Psoas muscle (tissue), 8 donors: ENCODE data around the gene CBFB. TPM values are rescaled to one million over a fixed set of nuclear protein-coding genes. Genes with fewer than 3 reads are reported as not detected.

Experiments
- ATAC-seq, 4 donors: fragments of 200-7000 bp; cut with Tn5 transposase; one replicate each; pipeline ENCODE4 v1.9.1; 2020; ENCODE audit warnings: moderate library complexity in 3 of 4, mild to moderate bottlenecking in 2 of 4
- DNase-seq, 2 donors: peaks; one replicate each; pipeline ENCODE4 v3.0.0-alpha.2; 2020
- H3K27ac ChIP-seq: fragments of 200-600 bp; one replicate; pipeline ENCODE4 v1.8.0; 2022
- H3K27me3 ChIP-seq, 3 donors: fragments of 200-600 bp in 1 of 3; one replicate each; pipeline versions ENCODE4 v1.6.1 to v1.8.0; 2013 to 2022; ENCODE audit warnings: low read length in 2 of 3, mild to moderate bottlenecking in 2 of 3, moderate library complexity in 1 of 3; ENCODE audit not compliant: insufficient read depth in 3 of 3
- H3K36me3 ChIP-seq, 2 donors: fragments of 200-600 bp in 1 of 2; one replicate each; pipeline versions ENCODE4 v1.6.1 to v1.8.0; 2013 to 2022; ENCODE audit warnings: low read depth in 1 of 2, mild to moderate bottlenecking in 1 of 2, moderate library complexity in 1 of 2; ENCODE audit not compliant: insufficient read depth in 1 of 2
- H3K4me1 ChIP-seq: fragments of 200-600 bp; one replicate; pipeline ENCODE4 v1.8.0; 2022
- H3K4me3 ChIP-seq: fragments of 200-600 bp; one replicate; pipeline ENCODE4 v1.8.0; 2022; ENCODE audit warnings: mild to moderate bottlenecking
- H3K9me3 ChIP-seq: fragments of 200-600 bp; one replicate; pipeline ENCODE4 v1.8.0; 2022
- WGBS, 3 donors: extraction: QIAGEN DNeasy Blood & Tissue Kit; methylation state at CpG; one replicate each; pipeline versions ENCODE4 v1.1.6 to v1.1.7; 2013; 5-methylcytosine and 5-hydroxymethylcytosine counted together
- intact Hi-C, 2 donors: fragments of 100-400 bp; cut with DNase I; formaldehyde crosslinking; loops; one replicate each; pipeline versions ENCODE4 v1.11.0 to v1.14.2; 2022
- polyA plus RNA-seq, 3 donors: library from polyadenylated mRNA; stranded (reverse); fragments of 200-250 nt; gene quantifications; one replicate each; pipeline ENCODE4 v1.2.3, GENCODE V29; 2013
- total RNA-seq, 4 donors: library from RNA; stranded (reverse); fragmentation: NEBNext Ultra II Directional in 2 of 4; extraction: Animal tissue kit (Norgen Biotek cat#: 25700) in 2 of 4; gene quantifications; one replicate each; pipeline versions ENCODE4 v1.2.1 to v1.2.4, GENCODE V29; 2021 to 2023
- TF ChIP-seq, protein P1 (sequence below): fragments of 200-600 bp; IDR thresholded peaks from one replicate; pipeline ENCODE4 v1.8.0; 2022; ENCODE audit warnings: antibody characterized with exemption
- donor health status: healthy with polysubstance abuse.
- donor health status: DM: no; HTN: no; CAD: no; lungs with moderate emphysema.
- donor health status: Bipolar disorder and iron deficiency.
- donor health status: healthy.
- donor health status: DM: yes; HTN: yes; CAD: no.
- donor health status: DM: no; HTN: no; CAD: no.
- donor health status: DM: no; HTN: no; CAD: no.
- donor health status: DM: yes; HTN: yes; CAD: no.

CBFB gene
- total and polyA plus RNA-seq, 7 donors, result 24.3 to 66.1 (median 51.4) TPM

GRCh38 chr16:67023689-67024088, 5.3 kb upstream of the CBFB start:
- ATAC-seq (no peak), DNase-seq (no peak)
- no peaks in the 10 kb centered on the region for H3K27me3 ChIP-seq
- H3K27ac ChIP-seq, result no peak overlapping the region
- H3K4me3 ChIP-seq, result no peak overlapping the region
- intact Hi-C loops, result no loop called here
- peaks cover 5% of the 10 kb centered on the region for H3K4me1 ChIP-seq
- 88 to 96% (median 96%) methylated on average over 1 of the region's 1 CpG for WGBS, 3 donors
- H3K9me3 ChIP-seq, result no peaks in the 10 kb centered on the region
- H3K36me3 ChIP-seq, result no peaks in the 10 kb centered on the region
- TF ChIP-seq, protein P1, sequence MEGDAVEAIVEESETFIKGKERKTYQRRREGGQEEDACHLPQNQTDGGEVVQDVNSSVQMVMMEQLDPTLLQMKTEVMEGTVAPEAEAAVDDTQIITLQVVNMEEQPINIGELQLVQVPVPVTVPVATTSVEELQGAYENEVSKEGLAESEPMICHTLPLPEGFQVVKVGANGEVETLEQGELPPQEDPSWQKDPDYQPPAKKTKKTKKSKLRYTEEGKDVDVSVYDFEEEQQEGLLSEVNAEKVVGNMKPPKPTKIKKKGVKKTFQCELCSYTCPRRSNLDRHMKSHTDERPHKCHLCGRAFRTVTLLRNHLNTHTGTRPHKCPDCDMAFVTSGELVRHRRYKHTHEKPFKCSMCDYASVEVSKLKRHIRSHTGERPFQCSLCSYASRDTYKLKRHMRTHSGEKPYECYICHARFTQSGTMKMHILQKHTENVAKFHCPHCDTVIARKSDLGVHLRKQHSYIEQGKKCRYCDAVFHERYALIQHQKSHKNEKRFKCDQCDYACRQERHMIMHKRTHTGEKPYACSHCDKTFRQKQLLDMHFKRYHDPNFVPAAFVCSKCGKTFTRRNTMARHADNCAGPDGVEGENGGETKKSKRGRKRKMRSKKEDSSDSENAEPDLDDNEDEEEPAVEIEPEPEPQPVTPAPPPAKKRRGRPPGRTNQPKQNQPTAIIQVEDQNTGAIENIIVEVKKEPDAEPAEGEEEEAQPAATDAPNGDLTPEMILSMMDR, result no peak

- WGBS, 3 donors, result 60 to 70% (median 61%) methylated on average over 4 of the region's 4 CpGs
- no peaks in the 10 kb centered on the region for H3K9me3 ChIP-seq
Measured at GRCh38 chr16:67024384-67025209, 4.4 kb upstream of the CBFB start.

DNA sequence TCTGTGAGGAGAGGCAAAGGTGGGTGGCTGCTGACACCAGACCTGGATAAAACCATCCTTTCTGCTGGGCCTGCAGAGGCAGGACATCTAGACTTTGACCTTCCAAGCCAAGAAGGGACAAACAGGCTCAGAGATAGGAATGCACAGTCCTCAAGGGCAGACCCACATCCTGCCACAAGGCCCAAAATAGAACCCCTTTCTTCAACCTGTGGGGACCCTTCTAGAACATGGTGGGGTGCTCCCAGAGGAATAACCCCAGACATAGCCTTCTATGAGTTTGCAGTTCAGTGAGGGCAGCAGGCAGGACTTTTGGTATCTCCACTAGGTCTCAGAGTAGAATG, 3.8 kb upstream of the CBFB start:
- H3K27ac ChIP-seq, result no peak overlapping the region
- TF ChIP-seq, protein P1, result no peak
- no peak for ATAC-seq
- intact Hi-C loops, result no loop called here
- H3K27me3 ChIP-seq, result no peaks in the 10 kb centered on the region
- no peaks in the 10 kb centered on the region for H3K36me3 ChIP-seq
- H3K9me3 ChIP-seq, result no peaks in the 10 kb centered on the region
- no peak overlapping the region for H3K4me3 ChIP-seq
- peaks cover 7% of the 10 kb centered on the region for H3K4me1 ChIP-seq
- no peak for DNase-seq

More at GRCh38 chr16:67024384-67025209, 4.4 kb upstream of the CBFB start:
- no peak for DNase-seq
- TF ChIP-seq, protein P1, result no peak
- Histone ChIP-seq H3K4me1 (peaks cover 5% of the 10 kb centered on the region), H3K27me3 (no peaks in the 10 kb centered on the region), H3K4me3 (no peak overlapping the region), H3K27ac (no peak overlapping the region), H3K36me3 (no peaks in the 10 kb centered on the region)
- ATAC-seq, result no peak
- intact Hi-C loops, result no loop called here

GRCh38 chr16:67026570-67026969, 2.4 kb upstream of the CBFB start:
- Histone ChIP-seq H3K9me3 (no peaks in the 10 kb centered on the region), H3K27me3 (no peaks in the 10 kb centered on the region), H3K4me3 (no peak overlapping the region), H3K36me3 (peaks cover 0 to 11% of the 10 kb centered on the region in 2 donors), H3K4me1 (peaks cover 20% of the 10 kb centered on the region), H3K27ac (no peak overlapping the region)
- TF ChIP-seq, protein P1, result no peak
- intact Hi-C loops, result no loop called here
- DNase-seq (no peak), ATAC-seq (no peak)
- WGBS, 3 donors, result 82 to 92% (median 91%) methylated on average over 4 of the region's 4 CpGs

GRCh38 chr16:67027046-67027445, 1.9 kb upstream of the CBFB start:
- Histone ChIP-seq H3K36me3 (peaks cover 0 to 11% of the 10 kb centered on the region in 2 donors), H3K9me3 (no peaks in the 10 kb centered on the region), H3K4me3 (no peak overlapping the region), H3K27me3 (no peaks in the 10 kb centered on the region), H3K27ac (no peak overlapping the region), H3K4me1 (peaks cover 20% of the 10 kb centered on the region)
- intact Hi-C loops, result no loop called here
- TF ChIP-seq, protein P1, result no peak
- WGBS, 3 donors, result 73 to 86% (median 75%) methylated on average over 6 of the region's 6 CpGs
- ATAC-seq (no peak), DNase-seq (no peak)
